Glutamatergic neuron (in vitro differentiated cells): ENCODE data around the gene SYNM. TPM values are rescaled to one million over a fixed set of nuclear protein-coding genes. Genes with fewer than 3 reads are reported as not detected.
"Not testable (repeated sequence)": the region's sequence is repeated elsewhere in the genome, so short reads cannot be mapped to it uniquely, and the experiment has no call there.

Experiments
- DNase-seq: peaks from one replicate; pipeline ENCODE4 v3.0.0; 2022
- H3K27ac Mint-ChIP-seq: one replicate; pipeline ENCODE4 v1.8.0; 2020; ENCODE audit warnings: mild to moderate bottlenecking, mixed read lengths, inconsistent platforms; ENCODE audit not compliant: unreplicated experiment
- H3K27me3 Mint-ChIP-seq: one replicate; pipeline ENCODE4 v1.8.0; 2020; ENCODE audit warnings: mild to moderate bottlenecking, moderate library complexity, mixed read lengths, inconsistent platforms; ENCODE audit not compliant: unreplicated experiment
- H3K36me3 Mint-ChIP-seq: one replicate; pipeline ENCODE4 v1.8.0; 2020; ENCODE audit warnings: mild to moderate bottlenecking, mixed read lengths, inconsistent platforms; ENCODE audit not compliant: unreplicated experiment
- H3K4me1 Mint-ChIP-seq: one replicate; pipeline ENCODE4 v1.8.0; 2020; ENCODE audit warnings: mild to moderate bottlenecking, low read depth, mixed read lengths, inconsistent platforms; ENCODE audit not compliant: unreplicated experiment
- H3K4me3 Mint-ChIP-seq: one replicate; pipeline ENCODE4 v1.8.0; 2020; ENCODE audit warnings: mild to moderate bottlenecking, mixed read lengths, inconsistent platforms; ENCODE audit not compliant: unreplicated experiment
- H3K9me3 Mint-ChIP-seq: one replicate; pipeline ENCODE4 v1.8.0; 2020; ENCODE audit warnings: mild to moderate bottlenecking, moderate library complexity, mixed read lengths, inconsistent platforms; ENCODE audit not compliant: unreplicated experiment
- total RNA-seq: library from RNA; stranded (reverse); fragmentation: NEBNext Ultra II Directional; extraction: Animal tissue kit (Norgen Biotek cat#: 25700); gene quantifications from one replicate; pipeline ENCODE4 v1.2.1, GENCODE V29; 2021; ENCODE audit not compliant: unreplicated experiment
- TF ChIP-seq, protein P1 (sequence below): fragments of 200-600 bp; sonication (generic); IDR thresholded peaks from one replicate; pipeline ENCODE4 v1.5.0; 2021; ENCODE audit not compliant: partially characterized antibody, unreplicated experiment

SYNM gene
- total RNA-seq, 1 donor from 2014 or later = 4.8 TPM

DNA sequence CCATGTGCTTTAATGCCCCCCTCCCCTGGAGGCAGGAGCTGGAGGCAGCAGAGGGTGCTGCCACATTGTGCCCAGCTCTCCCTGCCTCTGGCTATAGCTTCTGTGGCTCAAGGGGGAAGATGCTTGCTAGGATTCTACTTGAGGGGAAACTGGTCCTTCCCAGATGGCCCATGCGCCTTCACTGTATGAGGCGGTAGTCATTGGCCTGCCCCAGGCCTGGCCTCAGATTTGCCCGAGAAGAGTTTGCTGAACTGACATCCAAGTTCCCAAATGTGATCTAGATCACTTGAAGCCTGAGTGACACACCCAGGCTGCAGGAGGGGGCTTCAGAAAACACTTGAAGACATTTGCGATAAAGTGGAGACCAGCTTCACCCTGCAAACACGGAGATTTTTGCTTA is 4.1 kb downstream of the SYNM start:
- peaks cover 10% of the 10 kb centered on the region for H3K27me3 Mint-ChIP-seq
- TF ChIP-seq, protein P1, sequence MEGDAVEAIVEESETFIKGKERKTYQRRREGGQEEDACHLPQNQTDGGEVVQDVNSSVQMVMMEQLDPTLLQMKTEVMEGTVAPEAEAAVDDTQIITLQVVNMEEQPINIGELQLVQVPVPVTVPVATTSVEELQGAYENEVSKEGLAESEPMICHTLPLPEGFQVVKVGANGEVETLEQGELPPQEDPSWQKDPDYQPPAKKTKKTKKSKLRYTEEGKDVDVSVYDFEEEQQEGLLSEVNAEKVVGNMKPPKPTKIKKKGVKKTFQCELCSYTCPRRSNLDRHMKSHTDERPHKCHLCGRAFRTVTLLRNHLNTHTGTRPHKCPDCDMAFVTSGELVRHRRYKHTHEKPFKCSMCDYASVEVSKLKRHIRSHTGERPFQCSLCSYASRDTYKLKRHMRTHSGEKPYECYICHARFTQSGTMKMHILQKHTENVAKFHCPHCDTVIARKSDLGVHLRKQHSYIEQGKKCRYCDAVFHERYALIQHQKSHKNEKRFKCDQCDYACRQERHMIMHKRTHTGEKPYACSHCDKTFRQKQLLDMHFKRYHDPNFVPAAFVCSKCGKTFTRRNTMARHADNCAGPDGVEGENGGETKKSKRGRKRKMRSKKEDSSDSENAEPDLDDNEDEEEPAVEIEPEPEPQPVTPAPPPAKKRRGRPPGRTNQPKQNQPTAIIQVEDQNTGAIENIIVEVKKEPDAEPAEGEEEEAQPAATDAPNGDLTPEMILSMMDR = no peak

DNA sequence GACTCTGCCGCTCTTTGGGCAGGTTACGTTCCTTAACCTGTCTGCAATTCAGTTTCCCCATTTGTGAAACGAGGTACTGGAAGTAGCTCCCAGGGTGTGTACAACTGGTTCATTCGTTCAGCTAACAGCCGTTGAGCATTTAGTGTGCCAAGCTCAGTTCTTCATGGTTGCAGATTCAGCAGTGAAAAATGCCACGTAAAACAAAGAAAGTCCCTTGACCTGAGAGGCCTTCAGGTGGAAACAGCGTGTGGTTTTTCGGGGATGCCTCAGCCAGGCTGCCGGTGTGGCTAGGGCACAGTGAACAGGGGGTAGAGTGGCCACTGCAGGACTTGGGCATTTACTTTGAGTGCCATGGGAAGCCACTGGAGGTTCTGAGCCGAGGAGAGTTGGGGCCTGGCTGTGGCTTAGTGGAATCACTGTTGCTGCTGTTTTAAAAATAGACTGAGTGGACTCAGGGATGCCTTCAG is 4.7 kb downstream of the SYNM start:
- Mint-ChIP-seq H3K36me3 (no peaks in the 10 kb centered on the region), H3K9me3 (no peaks in the 10 kb centered on the region), H3K27me3 (peaks cover 10% of the 10 kb centered on the region), H3K4me3 (no peak overlapping the region), H3K27ac (no peak overlapping the region), H3K4me1 (peaks cover 3% of the 10 kb centered on the region)
- DNase-seq = no peak
- TF ChIP-seq, protein P1 = no peak

More for the DNA sequence above, 4.1 kb downstream of the SYNM start:
- H3K9me3 Mint-ChIP-seq = no peaks in the 10 kb centered on the region
- no peak for DNase-seq
- H3K4me1 Mint-ChIP-seq = peaks cover 3% of the 10 kb centered on the region
- H3K4me3 Mint-ChIP-seq = no peak overlapping the region
- no peaks in the 10 kb centered on the region for H3K36me3 Mint-ChIP-seq
- H3K27ac Mint-ChIP-seq = no peak overlapping the region

DNA sequence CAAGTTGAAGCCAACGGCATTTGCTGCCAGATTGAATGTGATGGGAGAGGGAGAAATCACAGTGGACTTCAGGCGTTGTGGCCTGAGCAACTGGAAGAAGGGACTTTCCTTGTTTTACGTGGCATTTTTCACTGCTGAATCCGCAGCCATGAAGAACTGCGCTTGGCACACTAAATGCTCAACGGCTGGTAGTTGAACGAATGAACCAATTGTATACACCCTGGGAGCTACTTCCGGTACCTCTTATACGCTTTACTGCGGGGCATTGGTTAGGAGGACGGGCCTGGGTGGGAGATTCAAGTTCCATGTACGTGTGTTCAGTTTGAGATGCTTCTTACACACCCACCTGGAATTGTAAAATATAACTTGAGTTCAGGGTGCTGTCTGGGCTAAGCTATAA is 5.2 kb downstream of the SYNM start:
- H3K9me3 Mint-ChIP-seq = no peaks in the 10 kb centered on the region
- no peak overlapping the region for H3K4me3 Mint-ChIP-seq
- H3K4me1 Mint-ChIP-seq = peaks cover 3% of the 10 kb centered on the region
- H3K36me3 Mint-ChIP-seq = no peaks in the 10 kb centered on the region
- peaks cover 10% of the 10 kb centered on the region for H3K27me3 Mint-ChIP-seq
- no peak for DNase-seq
- TF ChIP-seq, protein P1 = no peak
- no peak overlapping the region for H3K27ac Mint-ChIP-seq

DNA sequence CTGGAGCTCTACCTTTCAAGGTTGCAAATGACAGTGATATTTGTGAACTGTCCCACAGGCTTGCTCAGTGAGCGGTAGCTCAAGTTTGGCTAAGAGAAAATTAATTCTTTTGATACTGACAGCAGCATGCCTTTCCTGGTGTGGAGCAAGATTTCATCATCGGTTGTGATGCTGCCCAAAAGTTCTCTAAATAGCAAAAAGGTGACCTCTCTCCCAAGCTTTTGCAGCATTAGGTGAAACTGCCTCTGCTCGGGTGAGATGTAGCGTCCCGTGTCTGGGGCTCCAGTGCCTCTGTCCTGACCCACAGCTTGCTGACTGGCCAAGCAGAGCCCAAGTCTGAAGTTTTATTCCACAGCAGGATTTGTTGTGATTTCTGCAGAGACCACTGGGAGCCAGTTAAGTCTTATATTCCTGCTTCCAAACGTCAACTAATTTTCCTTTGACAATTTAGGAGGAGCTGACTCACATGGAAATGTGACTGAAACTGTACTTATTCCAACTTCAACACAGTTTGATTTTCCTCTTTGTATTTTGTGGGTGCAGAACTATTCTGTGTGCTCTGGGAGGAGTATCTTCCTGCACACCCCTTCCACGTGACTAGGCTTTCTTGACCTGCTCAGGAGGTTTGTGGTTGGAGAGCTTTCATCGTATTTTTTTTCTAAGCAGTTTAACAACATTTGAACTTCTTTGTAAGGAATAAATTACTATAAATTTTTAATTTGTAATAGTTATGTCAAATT is 5.9 kb downstream of the SYNM start:
- DNase-seq = no peak
- H3K27me3 Mint-ChIP-seq = peaks cover 10% of the 10 kb centered on the region
- peaks cover 3% of the 10 kb centered on the region for H3K4me1 Mint-ChIP-seq
- no peaks in the 10 kb centered on the region for H3K36me3 Mint-ChIP-seq
- H3K9me3 Mint-ChIP-seq = no peaks in the 10 kb centered on the region
- TF ChIP-seq, protein P1 = no peak
- H3K4me3 Mint-ChIP-seq = no peak overlapping the region
- no peak overlapping the region for H3K27ac Mint-ChIP-seq

DNA sequence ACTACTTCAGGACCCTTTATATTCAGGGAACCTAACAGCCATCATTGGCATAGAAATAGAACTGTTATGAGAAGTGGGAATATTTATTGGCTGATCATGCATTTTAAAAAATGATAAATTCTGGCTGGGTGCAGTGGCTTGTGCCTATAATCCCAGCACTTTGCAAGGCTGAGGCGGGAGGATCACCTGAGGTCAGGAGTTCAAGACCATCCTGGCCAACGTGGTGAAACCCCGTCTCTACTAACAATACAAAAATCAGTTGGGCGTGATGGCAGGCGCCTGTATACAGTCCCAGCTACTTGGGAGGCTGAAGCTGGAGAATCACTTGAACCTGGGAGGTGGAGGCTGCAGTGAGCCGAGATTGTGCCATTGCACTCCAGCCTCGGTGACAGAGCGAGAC is 6.8 kb downstream of the SYNM start:
- not testable (repeated sequence) for H3K36me3 Mint-ChIP-seq, DNase-seq, H3K4me3 Mint-ChIP-seq, H3K4me1 Mint-ChIP-seq, H3K27me3 Mint-ChIP-seq, H3K9me3 Mint-ChIP-seq, H3K27ac Mint-ChIP-seq
